IMR-90 (cell line): ENCODE measurements around the gene SLC25A19. TPM values are rescaled to one million over a fixed set of nuclear protein-coding genes. Genes with fewer than 3 reads are reported as not detected.

Experiments used
- ATAC-seq: fragments of 200-7000 bp; cut with Tn5 transposase; 2 replicates; pipeline ENCODE4 v1.9.1; 2020; ENCODE audit warnings: low read depth, mild to moderate bottlenecking, moderate library complexity
- BruUV-seq: library from RNA; stranded (reverse); fragments of 400-500 nt; replicated peaks from 2 replicates; lab custom pipeline; 2021; lab: Mats Ljungman, UMichigan
- CTCF ChIA-PET: fragments of 300-600 bp; formaldehyde crosslinking; extraction: SDS; loops from one replicate; lab custom pipeline; 2021; ENCODE audit warnings: antibody characterized with exemption; lab: Yijun Ruan, JAX
- POLR2A ChIA-PET: fragments of 300-600 bp; sonication (Branson Sonifier 250); formaldehyde crosslinking; loops from one replicate; lab custom pipeline; 2022; ENCODE audit warnings: antibody characterized with exemption; ENCODE audit not compliant: unreplicated experiment; lab: Charles Lee
- DNase-seq: peaks from one replicate; pipeline ENCODE4 v3.0.0; 2013
- H2AFZ ChIP-seq: replicated peaks from 2 replicates; pipeline ENCODE3; 2013; ENCODE audit warnings: low read length, mild to moderate bottlenecking; ENCODE audit not compliant: poor library complexity
- H2AK5ac ChIP-seq: 2 replicates; pipeline ENCODE4 v1.6.1; 2013; ENCODE audit warnings: low read depth, low read length, inconsistent platforms
- H2AK9ac ChIP-seq: replicated peaks from 2 replicates; pipeline ENCODE3; 2013; ENCODE audit warnings: mild to moderate bottlenecking, low read depth, low read length, moderate library complexity; ENCODE audit not compliant: poor library complexity
- H2BK120ac ChIP-seq: 2 replicates; pipeline ENCODE4 v1.6.1; 2013; ENCODE audit warnings: low read depth, low read length, inconsistent platforms
- H2BK15ac ChIP-seq: 3 replicates; pipeline ENCODE4 v1.6.1; 2013; ENCODE audit warnings: low read depth, low read length, inconsistent platforms
- H2BK20ac ChIP-seq: 2 replicates; pipeline ENCODE4 v1.6.1; 2013; ENCODE audit warnings: low read depth, mild to moderate bottlenecking, inconsistent platforms, low read length, moderate library complexity
- H2BK5ac ChIP-seq: 2 replicates; pipeline ENCODE4 v1.6.1; 2013; ENCODE audit warnings: mild to moderate bottlenecking, low read depth, low read length, inconsistent platforms; ENCODE audit not compliant: poor library complexity, severe bottlenecking
- H3K14ac ChIP-seq: replicated peaks from 2 replicates; pipeline ENCODE4 v1.6.1; 2013; ENCODE audit warnings: low read depth, low read length, inconsistent platforms
- H3K18ac ChIP-seq: 2 replicates; pipeline ENCODE4 v1.6.1; 2013; ENCODE audit warnings: low read depth, low read length, control low read depth
- H3K23ac ChIP-seq: 2 replicates; pipeline ENCODE4 v1.6.1; 2013; ENCODE audit warnings: low read depth, low read length, inconsistent platforms
- H3K27ac ChIP-seq: 2 replicates; pipeline ENCODE4 v1.5.1; 2013; ENCODE audit warnings: mild to moderate bottlenecking, control low read depth, low read length; ENCODE audit not compliant: insufficient read depth
- H3K27me3 ChIP-seq: 2 replicates; pipeline ENCODE4 v1.6.1; 2013; ENCODE audit warnings: low read length; ENCODE audit not compliant: control insufficient read depth, insufficient read depth
- H3K36me3 ChIP-seq: 2 replicates; pipeline ENCODE4 v1.6.1; 2013; ENCODE audit warnings: low read length, mixed read lengths; ENCODE audit not compliant: control insufficient read depth, insufficient read depth
- H3K4ac ChIP-seq: 2 replicates; pipeline ENCODE4 v1.6.1; 2013; ENCODE audit warnings: low read depth, low read length, inconsistent platforms
- H3K4me1 ChIP-seq: 2 replicates; pipeline ENCODE4 v1.6.1; 2013; ENCODE audit warnings: low read length, mixed read lengths; ENCODE audit not compliant: control insufficient read depth, insufficient read depth
- H3K4me2 ChIP-seq: 2 replicates; pipeline ENCODE4 v1.6.1; 2013; ENCODE audit warnings: low read depth, mild to moderate bottlenecking, control low read depth, low read length, moderate library complexity
- H3K4me3 ChIP-seq: 2 replicates; pipeline ENCODE4 v1.5.1; 2013; ENCODE audit warnings: low read depth, mild to moderate bottlenecking, control low read depth, low read length, moderate library complexity; ENCODE audit not compliant: insufficient read depth
- H3K56ac ChIP-seq: 2 replicates; pipeline ENCODE4 v1.6.1; 2013; ENCODE audit warnings: low read length, inconsistent platforms; ENCODE audit not compliant: insufficient read depth; ENCODE audit errors: extremely low read depth
- H3K79me1 ChIP-seq, 2 experiments: 2 replicates each; pipeline ENCODE4 v1.6.1; 2013; ENCODE audit warnings: low read length in 2 of 2, inconsistent platforms in 1 of 2, low read depth in 1 of 2
- H3K9ac ChIP-seq: 2 replicates; pipeline ENCODE4 v1.6.1; 2013; ENCODE audit warnings: low read depth, low read length, control low read depth
- H3K9me1 ChIP-seq: 2 replicates; pipeline ENCODE4 v1.6.1; 2013; ENCODE audit warnings: low read length, inconsistent platforms; ENCODE audit not compliant: insufficient read depth
- H3K9me3 ChIP-seq: 2 replicates; pipeline ENCODE4 v1.6.1; 2013; ENCODE audit warnings: low read length; ENCODE audit not compliant: control insufficient read depth, insufficient read depth
- H4K20me1 ChIP-seq: 2 replicates; pipeline ENCODE4 v1.6.1; 2013; ENCODE audit warnings: low read length, inconsistent platforms; ENCODE audit not compliant: insufficient read depth
- H4K5ac ChIP-seq: 2 replicates; pipeline ENCODE4 v1.6.1; 2013; ENCODE audit warnings: mild to moderate bottlenecking, low read depth, low read length, control low read depth
- H4K8ac ChIP-seq, 2 experiments: 2 replicates each; pipeline ENCODE4 v1.6.1; 2013; ENCODE audit warnings: low read depth in 2 of 2, low read length in 2 of 2, control low read depth in 1 of 2, inconsistent platforms in 1 of 2
- H4K91ac ChIP-seq: 2 replicates; pipeline ENCODE4 v1.6.1; 2013; ENCODE audit warnings: low read depth, low read length, inconsistent platforms; ENCODE audit not compliant: insufficient read depth
- BHLHE40 ChIP-seq: fragments of 150-350 bp; IDR thresholded peaks from 2 replicates; pipeline ENCODE4 v1.6.1; 2016; ENCODE audit warnings: mild to moderate bottlenecking, low read depth, low read length
- CEBPB ChIP-seq: IDR thresholded peaks from 2 replicates; pipeline ENCODE4 v1.6.1; 2012; ENCODE audit warnings: low read depth, low read length, improper control_type of control experiment
- USF2 ChIP-seq: fragments of 150-350 bp; IDR thresholded peaks from 2 replicates; pipeline ENCODE4 v1.6.1; 2017; ENCODE audit warnings: mild to moderate bottlenecking, antibody characterized with exemption, low read length, low read depth
- WGBS, 2 experiments: methylation state at CpG; one replicate each; pipeline versions ENCODE4 v1.1.5 to v1.1.7; 2013; ENCODE audit warnings: missing lambda C conversion rate in 2 of 2; ENCODE audit not compliant: insufficient read length in 1 of 2; ENCODE audit errors: extremely low coverage in 2 of 2; 5-methylcytosine and 5-hydroxymethylcytosine counted together
- dilution Hi-C: fragments of 300-500 bp; cut with HindIII; formaldehyde crosslinking; loops from one replicate; pipeline ENCODE4 v1.14.3; 2018; ENCODE audit warnings: low sequenced_read_pairs; ENCODE audit not compliant: unreplicated experiment
- in situ Hi-C: fragments of 300-500 bp; cut with MboI; formaldehyde crosslinking; loops from 3 replicates; pipeline ENCODE4 v1.14.3; 2019; ENCODE audit warnings: low sequenced_read_pairs, inconsistent platforms, mixed read lengths
- intact Hi-C: fragments of 100-400 bp; cut with micrococcal nuclease; formaldehyde crosslinking; loops from 2 replicates; pipeline ENCODE4 v1.10.0; 2022
- polyA plus RNA-seq, 3 experiments: library from polyadenylated mRNA; depleted of rRNA; stranded (reverse); fragments of >200 nt; gene quantifications; 2 replicates each; pipeline ENCODE4 v1.2.3, GENCODE V29; 2012; ENCODE audit warnings: low replicate concordance in 1 of 3
- total RNA-seq: library from RNA; depleted of rRNA; stranded (reverse); fragments of >200 nt; gene quantifications from 2 replicates; pipeline ENCODE4 v1.2.3, GENCODE V29; 2012

Gene SLC25A19
- total and polyA plus RNA-seq, 2 of the 4 experiments (the other 2 are of a cell fraction) = 9.1 to 9.2 TPM

DNA sequence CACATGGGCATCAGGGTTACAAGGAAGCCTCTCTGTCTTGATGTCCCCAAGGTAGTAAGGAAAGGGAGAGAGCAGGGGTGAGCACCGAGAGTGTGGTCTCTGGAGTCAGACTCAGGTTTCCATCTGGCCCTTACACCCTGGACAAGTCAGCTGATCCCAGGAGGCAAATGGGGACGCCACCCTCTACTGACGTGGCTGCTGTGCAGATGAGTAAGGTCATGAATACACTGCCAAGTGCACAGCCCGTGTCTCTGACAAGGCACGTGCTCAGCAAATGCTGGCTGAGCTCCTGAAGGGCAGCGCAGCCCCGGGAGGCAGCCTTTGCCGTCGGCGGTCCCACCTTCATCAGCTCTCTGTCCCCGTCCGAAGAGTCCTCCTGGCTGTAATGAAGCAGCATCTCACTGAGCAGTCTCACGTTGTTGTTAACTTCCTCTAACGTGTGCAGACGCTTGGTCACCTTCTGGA, 47.2 kb downstream of the SLC25A19 start:
- Histone ChIP-seq H4K91ac (no peak overlapping the region), H4K8ac (no peak overlapping the region), H3K27ac (no peak overlapping the region), H2AFZ (no peak overlapping the region), H4K20me1 (peaks cover 17% of the 10 kb centered on the region), H2BK5ac (no peak overlapping the region), H2BK120ac (no peak overlapping the region), H2AK5ac (no peak overlapping the region), H3K18ac (no peak overlapping the region), H3K4me2 (no peak overlapping the region), H2AK9ac (no peak overlapping the region), H3K14ac (no peak overlapping the region), H3K36me3 (peaks cover 91% of the 10 kb centered on the region), H3K79me1 (peaks cover 0 to 11% of the 10 kb centered on the region in 2 experiments; a peak in 1 of 4 replicates), H3K4me3 (no peak overlapping the region), H3K9ac (no peak overlapping the region), H3K56ac (no peak overlapping the region), H2BK20ac (no peak overlapping the region), H3K4me1 (no peaks in the 10 kb centered on the region), H3K27me3 (no peaks in the 10 kb centered on the region), H4K5ac (no peak overlapping the region), H2BK15ac (no peak overlapping the region), H3K23ac (no peak overlapping the region), H3K9me3 (no peaks in the 10 kb centered on the region), H3K4ac (no peak overlapping the region), H3K9me1 (no peaks in the 10 kb centered on the region)
- no TSS peak for BruUV-seq
- dilution Hi-C loops (no loop called here), in situ Hi-C loops (no loop called here), intact Hi-C loops (no loop called here)
- CTCF ChIA-PET = no interaction called here
- 87% methylated on average over 12 of the region's 15 CpGs; no CpG with 5 or more reads in 1 of the 2 experiments for WGBS, 2 experiments
- peak; percentile 52 for DNase-seq
- no peak for ATAC-seq
- POLR2A ChIA-PET = no interaction called here
- no peak for TF ChIP-seq CEBPB
- TF ChIP-seq BHLHE40 = 0 out of 2 replicates have a peak, but pooled peaks have one; percentile 17
- peak; percentile 29; the same call in 1 of the 2 replicates for TF ChIP-seq USF2
